Neural progenitor cell (in vitro differentiated cells): ENCODE results near the gene MYO1B. TPM values are rescaled to one million over a fixed set of nuclear protein-coding genes. Genes with fewer than 3 reads are reported as not detected.

Source experiments
- DNase-seq: peaks from one replicate; pipeline ENCODE4 v3.0.0-alpha.2; 2016; ENCODE audit warnings: low spot score
- H2AFZ ChIP-seq: fragments of 200-600 bp; sonication (generic); replicated peaks from 2 replicates; pipeline ENCODE4 v1.6.1; 2016; ENCODE audit warnings: antibody characterized with exemption
- H3F3A ChIP-seq: fragments of 200-600 bp; sonication (generic); 2 replicates; pipeline ENCODE4 v1.6.1; 2016; ENCODE audit warnings: antibody characterized with exemption, low read depth
- H3K27ac ChIP-seq: fragments of 200-600 bp; sonication (generic); 2 replicates; pipeline ENCODE4 v1.5.1; 2016; ENCODE audit warnings: mild to moderate bottlenecking
- H3K27me3 ChIP-seq: fragments of 200-600 bp; sonication (generic); 2 replicates; pipeline ENCODE4 v1.6.1; 2016; ENCODE audit warnings: mild to moderate bottlenecking, moderate library complexity
- H3K36me3 ChIP-seq: fragments of 200-600 bp; sonication (generic); 2 replicates; pipeline ENCODE4 v1.5.1; 2016
- H3K4me1 ChIP-seq: fragments of 200-600 bp; sonication (generic); 2 replicates; pipeline ENCODE4 v1.6.1; 2016; ENCODE audit warnings: mixed run types
- H3K4me2 ChIP-seq: fragments of 200-600 bp; sonication (generic); 2 replicates; pipeline ENCODE4 v1.6.1; 2016
- H3K4me3 ChIP-seq: fragments of 200-600 bp; sonication (generic); 2 replicates; pipeline ENCODE4 v1.5.1; 2016
- H3K79me2 ChIP-seq: fragments of 200-600 bp; sonication (generic); 2 replicates; pipeline ENCODE4 v1.6.1; 2016; ENCODE audit warnings: low read depth
- H3K9ac ChIP-seq: fragments of 200-600 bp; sonication (generic); 2 replicates; pipeline ENCODE4 v1.6.1; 2016
- H3K9me3 ChIP-seq: fragments of 200-600 bp; sonication (generic); 2 replicates; pipeline ENCODE4 v1.5.1; 2016; ENCODE audit warnings: low read depth
- H4K20me1 ChIP-seq: fragments of 200-600 bp; sonication (generic); 2 replicates; pipeline ENCODE4 v1.6.1; 2016; ENCODE audit warnings: low read depth
- H3K27ac Mint-ChIP-seq: 3 replicates; pipeline ENCODE4 v1.8.0; 2021; ENCODE audit warnings: mixed read lengths
- H3K27me3 Mint-ChIP-seq: 2 replicates; pipeline ENCODE4 v1.8.0; 2022; ENCODE audit warnings: low read depth, mild to moderate bottlenecking, inconsistent platforms, moderate library complexity, mixed read lengths; ENCODE audit not compliant: insufficient read depth
- H3K36me3 Mint-ChIP-seq: 3 replicates; pipeline ENCODE4 v1.8.0; 2021; ENCODE audit warnings: mixed read lengths
- H3K4me1 Mint-ChIP-seq: 3 replicates; pipeline ENCODE4 v1.8.0; 2021; ENCODE audit warnings: mixed read lengths
- H3K4me3 Mint-ChIP-seq: 3 replicates; pipeline ENCODE4 v1.8.0; 2021; ENCODE audit warnings: mild to moderate bottlenecking, moderate library complexity, mixed read lengths
- H3K9me3 Mint-ChIP-seq: 3 replicates; pipeline ENCODE4 v1.8.0; 2020; ENCODE audit warnings: mixed read lengths
- EZH2 ChIP-seq: fragments of 200-600 bp; sonication (generic); IDR thresholded peaks from 2 replicates; pipeline ENCODE4 v1.6.1; 2017; ENCODE audit warnings: antibody characterized with exemption, mild to moderate bottlenecking, moderate library complexity
- EZH2phosphoT487 ChIP-seq: fragments of 200-600 bp; sonication (generic); IDR thresholded peaks from 2 replicates; pipeline ENCODE4 v1.6.1; 2017; ENCODE audit warnings: antibody characterized with exemption
- total RNA-seq: library from RNA; depleted of rRNA; stranded (reverse); fragments of >200 nt; gene quantifications from 2 replicates; pipeline ENCODE4 v1.2.3, GENCODE V29; 2015; ENCODE audit warnings: low replicate concordance
- TF ChIP-seq, protein P1 (sequence below): fragments of 200-600 bp; sonication (generic); IDR thresholded peaks from 2 replicates; pipeline ENCODE4 v1.5.1; 2017; ENCODE audit warnings: antibody characterized with exemption, mild to moderate bottlenecking

MYO1B gene
- total RNA-seq, 1 donor from 2014 or later = 88.0 TPM

DNA sequence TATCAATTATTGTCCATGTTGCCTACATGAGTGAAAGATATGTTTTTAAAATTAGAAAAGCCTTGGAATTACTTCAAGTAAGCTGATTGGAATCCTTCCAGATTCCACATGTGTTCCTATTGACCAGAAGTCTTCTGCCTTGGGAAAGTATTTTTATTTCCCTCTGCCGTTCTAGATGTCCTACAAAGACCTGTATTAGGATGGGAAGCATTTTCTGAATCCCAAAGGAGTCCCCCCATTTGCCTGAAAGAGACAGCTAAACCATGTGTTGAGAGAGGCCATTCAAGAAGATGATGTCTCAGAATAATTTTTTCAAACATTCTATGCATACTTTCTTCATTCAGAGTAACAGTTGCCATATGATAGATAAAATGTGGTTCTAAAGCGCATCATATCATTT, 19.0 kb upstream of the MYO1B start:
- Mint-ChIP-seq H3K27me3 (no peaks in the 10 kb centered on the region), H3K9me3 (no peaks in the 10 kb centered on the region), H3K36me3 (no peaks in the 10 kb centered on the region), H3K4me3 (no peak overlapping the region), H3K27ac (no peak overlapping the region), H3K4me1 (peaks cover 2% of the 10 kb centered on the region)
- no peaks in the 10 kb centered on the region for H3K4me1 ChIP-seq
- no peaks in the 10 kb centered on the region for H3F3A ChIP-seq
- TF ChIP-seq EZH2phosphoT487 = no peak
- TF ChIP-seq, protein P1, sequence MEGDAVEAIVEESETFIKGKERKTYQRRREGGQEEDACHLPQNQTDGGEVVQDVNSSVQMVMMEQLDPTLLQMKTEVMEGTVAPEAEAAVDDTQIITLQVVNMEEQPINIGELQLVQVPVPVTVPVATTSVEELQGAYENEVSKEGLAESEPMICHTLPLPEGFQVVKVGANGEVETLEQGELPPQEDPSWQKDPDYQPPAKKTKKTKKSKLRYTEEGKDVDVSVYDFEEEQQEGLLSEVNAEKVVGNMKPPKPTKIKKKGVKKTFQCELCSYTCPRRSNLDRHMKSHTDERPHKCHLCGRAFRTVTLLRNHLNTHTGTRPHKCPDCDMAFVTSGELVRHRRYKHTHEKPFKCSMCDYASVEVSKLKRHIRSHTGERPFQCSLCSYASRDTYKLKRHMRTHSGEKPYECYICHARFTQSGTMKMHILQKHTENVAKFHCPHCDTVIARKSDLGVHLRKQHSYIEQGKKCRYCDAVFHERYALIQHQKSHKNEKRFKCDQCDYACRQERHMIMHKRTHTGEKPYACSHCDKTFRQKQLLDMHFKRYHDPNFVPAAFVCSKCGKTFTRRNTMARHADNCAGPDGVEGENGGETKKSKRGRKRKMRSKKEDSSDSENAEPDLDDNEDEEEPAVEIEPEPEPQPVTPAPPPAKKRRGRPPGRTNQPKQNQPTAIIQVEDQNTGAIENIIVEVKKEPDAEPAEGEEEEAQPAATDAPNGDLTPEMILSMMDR = no peak
- no peak for TF ChIP-seq EZH2
- no peak overlapping the region for H2AFZ ChIP-seq
- no peak overlapping the region for H3K4me3 ChIP-seq
- no peaks in the 10 kb centered on the region for H3K36me3 ChIP-seq
- no peak overlapping the region for H3K27ac ChIP-seq
- no peak overlapping the region for H3K4me2 ChIP-seq
- no peak for DNase-seq
- H3K9me3 ChIP-seq = no peaks in the 10 kb centered on the region
- H3K79me2 ChIP-seq = no peaks in the 10 kb centered on the region
- no peaks in the 10 kb centered on the region for H3K27me3 ChIP-seq
- no peaks in the 10 kb centered on the region for H4K20me1 ChIP-seq
- H3K9ac ChIP-seq = no peak overlapping the region

DNA sequence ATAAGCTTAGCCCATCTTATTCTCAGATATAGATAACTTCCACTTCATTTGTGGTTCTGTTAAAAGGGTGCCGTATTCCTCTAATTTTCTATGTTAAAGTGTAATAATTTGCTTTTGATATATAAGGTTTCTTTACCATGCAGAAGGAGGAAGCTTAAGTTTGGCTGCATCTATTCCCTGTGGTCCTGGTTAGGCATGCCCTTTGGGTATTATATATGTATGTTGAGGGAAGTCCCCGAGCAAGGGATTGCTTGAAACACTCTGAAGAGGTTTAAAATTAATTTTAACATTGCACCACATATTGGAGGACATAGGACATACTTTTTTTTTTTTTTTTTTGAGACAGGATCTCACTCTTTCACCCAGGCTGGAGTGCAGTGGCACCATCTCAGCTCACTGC, 16.9 kb upstream of the MYO1B start:
- no peaks in the 10 kb centered on the region for H3K27me3 Mint-ChIP-seq
- H3K9ac ChIP-seq = no peak overlapping the region
- no peak overlapping the region for H3K27ac Mint-ChIP-seq
- no peaks in the 10 kb centered on the region for H3F3A ChIP-seq
- H4K20me1 ChIP-seq = no peaks in the 10 kb centered on the region
- H3K4me1 Mint-ChIP-seq = peaks cover 9% of the 10 kb centered on the region
- no peak for DNase-seq
- no peaks in the 10 kb centered on the region for H3K36me3 ChIP-seq
- H3K4me2 ChIP-seq = no peak overlapping the region
- no peak overlapping the region for H3K4me3 Mint-ChIP-seq
- H3K79me2 ChIP-seq = no peaks in the 10 kb centered on the region
- no peaks in the 10 kb centered on the region for H3K9me3 ChIP-seq
- H3K4me1 ChIP-seq = peaks cover 7% of the 10 kb centered on the region
- no peaks in the 10 kb centered on the region for H3K9me3 Mint-ChIP-seq
- no peaks in the 10 kb centered on the region for H3K27me3 ChIP-seq
- no peaks in the 10 kb centered on the region for H3K36me3 Mint-ChIP-seq
- no peak overlapping the region for H3K27ac ChIP-seq
- H3K4me3 ChIP-seq = no peak overlapping the region
- TF ChIP-seq, protein P1 = no peak
- TF ChIP-seq EZH2phosphoT487 = no peak
- H2AFZ ChIP-seq = no peak overlapping the region

DNA sequence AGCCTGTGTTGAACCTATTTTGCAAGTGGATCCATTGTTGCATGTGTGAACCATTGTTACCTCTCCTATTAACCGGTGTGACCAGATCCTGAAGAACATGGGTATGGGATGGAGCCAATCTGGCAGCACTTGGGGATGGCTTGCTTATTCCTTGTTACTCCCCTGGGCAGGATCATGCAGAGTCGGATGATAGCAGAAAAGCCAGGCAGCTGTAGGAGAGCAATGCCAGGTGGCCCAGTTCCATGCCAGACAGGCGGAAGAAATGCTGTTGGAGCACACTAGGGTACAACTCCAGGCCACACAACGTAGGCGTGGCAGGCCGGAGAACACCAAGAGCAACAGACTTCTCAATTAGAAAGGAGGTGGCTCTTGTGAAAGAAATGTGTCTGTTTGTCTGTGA, 16.3 kb upstream of the MYO1B start:
- H3K27ac ChIP-seq = no peak overlapping the region
- H3K27ac Mint-ChIP-seq = no peak overlapping the region
- H4K20me1 ChIP-seq = no peaks in the 10 kb centered on the region
- H3K27me3 ChIP-seq = no peaks in the 10 kb centered on the region
- H3K36me3 ChIP-seq = no peaks in the 10 kb centered on the region
- no peaks in the 10 kb centered on the region for H3K79me2 ChIP-seq
- H3K27me3 Mint-ChIP-seq = no peaks in the 10 kb centered on the region
- no peaks in the 10 kb centered on the region for H3K9me3 Mint-ChIP-seq
- no peaks in the 10 kb centered on the region for H3K9me3 ChIP-seq
- TF ChIP-seq EZH2 = no peak
- no peak for TF ChIP-seq EZH2phosphoT487
- TF ChIP-seq, protein P1 = no peak
- no peak overlapping the region for H3K4me2 ChIP-seq
- H3K36me3 Mint-ChIP-seq = no peaks in the 10 kb centered on the region
- no peak overlapping the region for H3K4me3 ChIP-seq
- no peaks in the 10 kb centered on the region for H3F3A ChIP-seq
- no peak overlapping the region for H3K4me3 Mint-ChIP-seq
- peaks cover 9% of the 10 kb centered on the region for H3K4me1 Mint-ChIP-seq
- H2AFZ ChIP-seq = no peak overlapping the region
- DNase-seq = no peak
- peaks cover 7% of the 10 kb centered on the region for H3K4me1 ChIP-seq
- no peak overlapping the region for H3K9ac ChIP-seq

DNA sequence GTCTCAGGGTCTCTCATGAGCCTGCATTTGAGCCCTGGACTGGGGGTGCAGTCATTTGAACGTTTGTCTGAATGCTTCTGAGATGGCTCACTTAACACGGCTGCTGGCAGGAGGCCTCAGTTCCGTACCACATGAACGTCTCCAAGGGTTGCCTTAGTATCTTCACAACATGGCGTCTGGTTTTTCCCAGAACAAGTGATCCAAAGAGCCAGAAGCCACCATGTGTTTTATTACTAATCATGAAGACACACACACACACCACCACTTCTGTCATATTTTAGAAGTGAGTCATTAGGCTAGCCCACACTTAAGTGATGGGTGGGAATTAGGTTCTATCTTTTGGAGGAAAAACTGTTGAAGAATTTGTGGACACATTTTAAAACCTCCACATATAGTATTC, 15.0 kb upstream of the MYO1B start:
- Mint-ChIP-seq H3K27ac (no peak overlapping the region), H3K4me1 (peaks cover 9% of the 10 kb centered on the region), H3K9me3 (no peaks in the 10 kb centered on the region), H3K4me3 (no peak overlapping the region), H3K36me3 (no peaks in the 10 kb centered on the region), H3K27me3 (no peaks in the 10 kb centered on the region)
- Histone ChIP-seq H3K4me1 (peaks cover 7% of the 10 kb centered on the region), H3K36me3 (no peaks in the 10 kb centered on the region), H4K20me1 (no peaks in the 10 kb centered on the region), H3K27me3 (no peaks in the 10 kb centered on the region), H3K9me3 (no peaks in the 10 kb centered on the region), H3K4me2 (no peak overlapping the region), H2AFZ (no peak overlapping the region), H3K9ac (no peak overlapping the region), H3F3A (no peaks in the 10 kb centered on the region), H3K4me3 (no peak overlapping the region), H3K79me2 (no peaks in the 10 kb centered on the region), H3K27ac (no peak overlapping the region)
- DNase-seq = no peak
- TF ChIP-seq EZH2phosphoT487 (no peak), EZH2 (no peak)
- TF ChIP-seq, protein P1 = no peak
